GM23338 (cell line): ENCODE measurements around the gene ANAPC2. TPM values are rescaled to one million over a fixed set of nuclear protein-coding genes. Genes with fewer than 3 reads are reported as not detected.

Experiments used
- ATAC-seq: fragments of 200-7000 bp; cut with Tn5 transposase; 3 replicates; pipeline ENCODE4 v1.9.1; 2020
- DNase-seq: peaks from one replicate; pipeline ENCODE4 v3.0.0-alpha.2; 2015; ENCODE audit warnings: low spot score
- H2AFZ ChIP-seq: fragments of 200-600 bp; sonication (generic); 2 replicates; pipeline ENCODE4 v1.8.0; 2016; ENCODE audit warnings: antibody characterized with exemption, mild to moderate bottlenecking, moderate library complexity
- H3F3A ChIP-seq: fragments of 200-600 bp; sonication (generic); replicated peaks from 2 replicates; pipeline ENCODE4 v1.8.0; 2017; ENCODE audit warnings: antibody characterized with exemption, mixed run types, low read depth
- H3K27ac ChIP-seq: fragments of 200-600 bp; sonication (generic); 2 replicates; pipeline ENCODE4 v1.6.1; 2016; ENCODE audit warnings: low read depth
- H3K27me3 ChIP-seq: fragments of 200-600 bp; sonication (generic); 2 replicates; pipeline ENCODE4 v1.8.0; 2016; ENCODE audit warnings: mild to moderate bottlenecking, mixed run types, moderate library complexity; ENCODE audit not compliant: insufficient read depth
- H3K36me3 ChIP-seq: fragments of 200-600 bp; sonication (generic); 2 replicates; pipeline ENCODE4 v1.8.0; 2016; ENCODE audit warnings: mild to moderate bottlenecking; ENCODE audit not compliant: insufficient read depth
- H3K4me1 ChIP-seq: fragments of 200-600 bp; sonication (generic); 2 replicates; pipeline ENCODE4 v1.8.0; 2016; ENCODE audit warnings: mild to moderate bottlenecking, moderate library complexity; ENCODE audit not compliant: insufficient read depth
- H3K4me2 ChIP-seq: fragments of 200-600 bp; sonication (generic); 2 replicates; pipeline ENCODE4 v1.7.1; 2017; ENCODE audit warnings: mixed run types
- H3K4me3 ChIP-seq: fragments of 200-600 bp; sonication (generic); 2 replicates; pipeline ENCODE4 v1.6.1; 2016; ENCODE audit warnings: mixed run types
- H3K79me2 ChIP-seq: fragments of 200-600 bp; sonication (generic); replicated peaks from 2 replicates; pipeline ENCODE4 v1.8.0; 2017; ENCODE audit warnings: mild to moderate bottlenecking; ENCODE audit not compliant: insufficient read depth
- H3K9me2 ChIP-seq: fragments of 200-600 bp; sonication (generic); 2 replicates; pipeline ENCODE4 v1.8.0; 2017; ENCODE audit not compliant: insufficient read depth
- H4K20me1 ChIP-seq: fragments of 200-600 bp; sonication (generic); replicated peaks from 2 replicates; pipeline ENCODE4 v1.8.0; 2017; ENCODE audit warnings: mild to moderate bottlenecking; ENCODE audit not compliant: insufficient read depth
- H3K27ac Mint-ChIP-seq: 2 replicates; pipeline ENCODE4 v1.8.0; 2020; ENCODE audit warnings: inconsistent platforms, mild to moderate bottlenecking, moderate library complexity, mixed read lengths
- H3K27me3 Mint-ChIP-seq: 3 replicates; pipeline ENCODE4 v1.8.0; 2022; ENCODE audit warnings: low read depth, mild to moderate bottlenecking, moderate library complexity, mixed read lengths, inconsistent platforms; ENCODE audit not compliant: insufficient read depth, poor library complexity
- H3K36me3 Mint-ChIP-seq: 3 replicates; pipeline ENCODE4 v1.8.0; 2021; ENCODE audit warnings: low read depth, mild to moderate bottlenecking, inconsistent platforms, moderate library complexity, mixed read lengths
- H3K4me1 Mint-ChIP-seq: 3 replicates; pipeline ENCODE4 v1.8.0; 2020; ENCODE audit warnings: mild to moderate bottlenecking, inconsistent platforms, mixed read lengths
- H3K4me3 Mint-ChIP-seq: 3 replicates; pipeline ENCODE4 v1.8.0; 2021; ENCODE audit warnings: moderate library complexity, mild to moderate bottlenecking, inconsistent platforms, mixed read lengths
- H3K9me3 Mint-ChIP-seq: 3 replicates; pipeline ENCODE4 v1.8.0; 2020; ENCODE audit warnings: moderate library complexity, mild to moderate bottlenecking, inconsistent platforms, mixed read lengths
- ETS1 ChIP-seq: IDR thresholded peaks from 2 replicates; pipeline ENCODE4 v1.6.1; 2016; ENCODE audit warnings: antibody characterized with exemption
- EZH2 ChIP-seq: fragments of 200-600 bp; sonication (generic); IDR thresholded peaks from one replicate; pipeline ENCODE4 v1.8.0; 2017; ENCODE audit warnings: antibody characterized with exemption, mild to moderate bottlenecking, low read depth; ENCODE audit not compliant: unreplicated experiment
- EZH2phosphoT487 ChIP-seq: fragments of 200-600 bp; sonication (generic); IDR thresholded peaks from one replicate; pipeline ENCODE4 v1.8.1; 2018; ENCODE audit warnings: antibody characterized with exemption; ENCODE audit not compliant: unreplicated experiment
- JUNB ChIP-seq: IDR thresholded peaks from one replicate; pipeline ENCODE4 v1.6.1; 2016; ENCODE audit warnings: antibody characterized with exemption; ENCODE audit not compliant: unreplicated experiment
- NANOG ChIP-seq: IDR thresholded peaks from 2 replicates; pipeline ENCODE4 v1.6.1; 2016; ENCODE audit warnings: antibody characterized with exemption, borderline replicate concordance
- POLR2AphosphoS5 ChIP-seq: IDR thresholded peaks from 2 replicates; pipeline ENCODE4 v1.6.1; 2016; ENCODE audit warnings: antibody characterized with exemption, low read depth
- ZNF114 ChIP-seq: fragments of 250-450 bp; sonication (Bioruptor Pico); IDR thresholded peaks from 2 replicates; pipeline ENCODE4 v1.5.0; 2020; ENCODE audit warnings: mild to moderate bottlenecking, moderate library complexity
- ZNF462 ChIP-seq: fragments of 250-450 bp; sonication (Bioruptor Pico); IDR thresholded peaks from 2 replicates; pipeline ENCODE4 v1.5.0; 2020; ENCODE audit warnings: mild to moderate bottlenecking, moderate library complexity
- polyA plus RNA-seq: library from polyadenylated mRNA; unstranded; fragments of >200 nt; fragmentation: Nextera tagmentation; extraction: Ambion mirVana; gene quantifications from 2 replicates; pipeline ENCODE4 v1.2.1, GENCODE V29; 2016
- total RNA-seq: library from RNA; depleted of rRNA; stranded (reverse); fragments of >200 nt; shearing (Covaris generic); gene quantifications from 2 replicates; pipeline ENCODE4 v1.2.3, GENCODE V29; 2014
- TF ChIP-seq, protein P1 (sequence below), 2 experiments: fragments of 200-600 bp in 1 of 2; sonication (generic) in 1 of 2; conservative IDR thresholded peaks; 2 replicates each; pipeline versions ENCODE4 v1.5.1 to v1.6.1; 2016 to 2017; ENCODE audit warnings: antibody characterized with exemption in 2 of 2, low read depth in 2 of 2, mild to moderate bottlenecking in 2 of 2, moderate library complexity in 1 of 2

Gene ANAPC2
- total and polyA plus RNA-seq, 2 experiments from 2014 or later, result 16.4 to 42.9 TPM

DNA sequence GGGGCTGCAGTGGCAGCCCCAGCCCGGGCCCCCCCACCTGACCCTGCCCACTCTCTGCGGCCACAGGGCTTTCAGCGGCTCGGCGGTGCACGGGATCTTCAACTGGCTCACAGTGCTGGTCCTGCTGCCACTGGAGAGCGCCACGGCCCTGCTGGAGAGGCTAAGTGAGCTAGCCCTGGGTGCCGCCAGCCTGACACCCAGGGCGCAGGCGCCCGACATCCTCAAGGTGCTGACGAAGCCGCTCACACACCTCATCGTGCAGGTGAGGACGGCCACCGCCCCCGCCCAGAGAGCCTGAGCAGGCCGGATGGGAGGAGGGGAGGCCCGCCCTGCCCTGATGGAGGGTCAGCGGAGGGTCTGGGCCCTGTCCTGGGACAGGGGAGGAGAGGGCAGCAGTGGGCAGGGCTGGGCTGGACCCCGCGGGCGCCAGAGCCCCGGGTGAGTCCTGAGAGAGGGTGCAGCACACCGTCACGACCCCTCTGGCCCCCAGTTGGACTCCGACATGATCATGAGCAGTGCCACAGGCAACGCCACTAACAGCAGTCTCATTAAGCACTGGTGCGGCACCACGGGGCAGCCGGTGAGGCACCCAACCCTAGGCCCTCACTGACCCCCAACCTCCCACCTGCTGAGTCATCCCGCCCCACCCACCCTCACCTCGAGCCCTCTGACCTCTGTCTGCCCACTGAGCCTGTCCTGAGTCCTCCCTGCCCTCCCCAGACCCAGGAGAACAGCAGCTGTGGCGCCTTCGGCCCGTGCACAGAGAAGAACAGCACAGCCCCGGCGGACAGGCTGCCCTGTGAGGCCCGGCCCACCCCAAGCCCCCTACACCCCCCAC, 45.0 kb upstream of the ANAPC2 start:
- Mint-ChIP-seq H3K4me1 (peaks cover 13% of the 10 kb centered on the region; the same call in 2 of the 3 replicates), H3K4me3 (no peak overlapping the region), H3K36me3 (no peaks in the 10 kb centered on the region), H3K9me3 (no peaks in the 10 kb centered on the region), H3K27me3 (peaks cover 8% of the 10 kb centered on the region), H3K27ac (no peak overlapping the region)
- H3K79me2 ChIP-seq, result no peaks in the 10 kb centered on the region
- H3K4me3 ChIP-seq, result no peak overlapping the region
- TF ChIP-seq ETS1, result no peak
- TF ChIP-seq EZH2phosphoT487, result no peak
- TF ChIP-seq, protein P1, sequence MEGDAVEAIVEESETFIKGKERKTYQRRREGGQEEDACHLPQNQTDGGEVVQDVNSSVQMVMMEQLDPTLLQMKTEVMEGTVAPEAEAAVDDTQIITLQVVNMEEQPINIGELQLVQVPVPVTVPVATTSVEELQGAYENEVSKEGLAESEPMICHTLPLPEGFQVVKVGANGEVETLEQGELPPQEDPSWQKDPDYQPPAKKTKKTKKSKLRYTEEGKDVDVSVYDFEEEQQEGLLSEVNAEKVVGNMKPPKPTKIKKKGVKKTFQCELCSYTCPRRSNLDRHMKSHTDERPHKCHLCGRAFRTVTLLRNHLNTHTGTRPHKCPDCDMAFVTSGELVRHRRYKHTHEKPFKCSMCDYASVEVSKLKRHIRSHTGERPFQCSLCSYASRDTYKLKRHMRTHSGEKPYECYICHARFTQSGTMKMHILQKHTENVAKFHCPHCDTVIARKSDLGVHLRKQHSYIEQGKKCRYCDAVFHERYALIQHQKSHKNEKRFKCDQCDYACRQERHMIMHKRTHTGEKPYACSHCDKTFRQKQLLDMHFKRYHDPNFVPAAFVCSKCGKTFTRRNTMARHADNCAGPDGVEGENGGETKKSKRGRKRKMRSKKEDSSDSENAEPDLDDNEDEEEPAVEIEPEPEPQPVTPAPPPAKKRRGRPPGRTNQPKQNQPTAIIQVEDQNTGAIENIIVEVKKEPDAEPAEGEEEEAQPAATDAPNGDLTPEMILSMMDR (conservative IDR thresholded peaks at IDR 0.05; ENCODE audit: low read depth in 2 of 2), result peak in 1 of 2 experiments; percentile 28; a peak in 2 of 4 replicates
- H4K20me1 ChIP-seq, result no peaks in the 10 kb centered on the region
- no peaks in the 10 kb centered on the region for H3K36me3 ChIP-seq
- no peak overlapping the region for H3K27ac ChIP-seq
- DNase-seq (no peak), ATAC-seq (no peak)
- H3F3A ChIP-seq, result no peaks in the 10 kb centered on the region
- H3K4me2 ChIP-seq, result no peak overlapping the region
- no peaks in the 10 kb centered on the region for H3K27me3 ChIP-seq
- peaks cover 10% of the 10 kb centered on the region; the same call in 1 of the 2 replicates for H3K4me1 ChIP-seq
- no peaks in the 10 kb centered on the region for H3K9me2 ChIP-seq
- H2AFZ ChIP-seq, result no peak overlapping the region

DNA sequence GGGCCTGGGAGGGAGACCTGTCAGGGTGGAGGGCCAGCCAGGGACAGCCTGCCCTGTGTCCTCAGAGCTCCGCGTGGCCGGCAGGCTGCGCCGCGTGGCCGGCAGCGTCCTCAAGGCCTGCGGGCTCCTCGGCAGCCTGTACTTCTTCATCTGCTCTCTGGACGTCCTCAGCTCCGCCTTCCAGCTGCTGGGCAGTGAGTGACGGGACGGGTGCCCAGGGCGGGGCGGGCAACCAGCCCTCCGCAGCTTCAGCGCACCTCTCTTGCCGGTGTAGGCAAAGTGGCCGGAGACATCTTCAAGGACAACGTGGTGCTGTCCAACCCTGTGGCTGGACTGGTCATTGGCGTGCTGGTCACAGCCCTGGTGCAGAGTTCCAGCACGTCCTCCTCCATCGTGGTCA, 44.1 kb upstream of the ANAPC2 start:
- no peak for ATAC-seq
- no peaks in the 10 kb centered on the region for H3K36me3 Mint-ChIP-seq
- no peak for TF ChIP-seq JUNB
- TF ChIP-seq, protein P1 (conservative IDR thresholded peaks at IDR 0.05; ENCODE audit: low read depth in 2 of 2), result no peak
- TF ChIP-seq NANOG, result no peak
- no peak for TF ChIP-seq EZH2
- TF ChIP-seq EZH2phosphoT487, result no peak
- no peak for TF ChIP-seq POLR2AphosphoS5
- no peak for TF ChIP-seq ZNF462 (CRISPR knock-in tag)
- no peak for TF ChIP-seq ZNF114 (CRISPR knock-in tag)

More for the DNA sequence above, 44.1 kb upstream of the ANAPC2 start:
- no peaks in the 10 kb centered on the region for H3K36me3 ChIP-seq
- H4K20me1 ChIP-seq, result no peaks in the 10 kb centered on the region
- Mint-ChIP-seq H3K27me3 (peaks cover 6% of the 10 kb centered on the region), H3K4me1 (peaks cover 10% of the 10 kb centered on the region; the same call in 2 of the 3 replicates), H3K9me3 (no peaks in the 10 kb centered on the region), H3K4me3 (no peak overlapping the region), H3K27ac (no peak overlapping the region)
- no peak overlapping the region for H3K4me2 ChIP-seq
- H3K27ac ChIP-seq, result no peak overlapping the region
- no peak for DNase-seq
- no peaks in the 10 kb centered on the region for H3K79me2 ChIP-seq
- no peak overlapping the region for H2AFZ ChIP-seq
- peaks cover 7% of the 10 kb centered on the region; the same call in 1 of the 2 replicates for H3K4me1 ChIP-seq
- no peaks in the 10 kb centered on the region for H3K27me3 ChIP-seq
- H3K9me2 ChIP-seq, result no peaks in the 10 kb centered on the region
- H3F3A ChIP-seq, result no peaks in the 10 kb centered on the region
- H3K4me3 ChIP-seq, result no peak overlapping the region
